ENCODE results near the gene SORBS1. TPM values are rescaled to one million over a fixed set of nuclear protein-coding genes. Genes with fewer than 3 reads are reported as not detected.

SORBS1 gene
- total and polyA plus RNA-seq, 2 donors (not counting 1 experiment from before 2014, with no cell fraction given): 0.21 to 1.5 TPM

DNA sequence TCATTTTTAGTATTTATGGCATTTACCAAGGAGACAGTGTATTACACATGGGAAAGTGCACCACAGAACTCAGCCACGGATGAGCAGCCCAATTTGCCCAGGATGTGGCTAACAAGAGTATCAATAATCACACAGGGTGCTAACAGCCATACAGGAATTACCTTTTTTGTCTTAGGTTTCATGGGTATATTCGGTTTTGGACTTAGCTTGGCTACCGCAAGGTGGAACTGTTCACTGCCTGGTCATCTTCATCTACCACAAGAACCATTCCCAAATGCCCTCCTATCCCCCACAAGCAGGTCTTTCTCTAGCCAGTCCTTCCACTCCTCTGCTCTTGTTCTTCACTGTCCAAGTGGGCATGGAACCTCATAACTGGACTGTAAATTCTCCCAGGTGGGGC, 276.4 kb downstream of the SORBS1 start:
- CTCF ChIA-PET: interaction anchor here (1.4 to 6.3 kb wide), 4 partner anchors 10 to 81 kb away, joined by 3 to 40 read pairs (median 20); no protein-coding TSS in a partner anchor
- peaks cover 55 to 61% of the 10 kb centered on the region in 2 donors for H3K4me1 ChIP-seq (ENCODE audit: control insufficient read depth in 2 of 2, insufficient read depth in 2 of 2, low read length in 2 of 2)
- H3K27ac ChIP-seq (ENCODE audit: low read length in 2 of 2): peak overlapping the region in 1 of 2 donors; percentile 40
- H3K4me2 ChIP-seq (replicated peaks; ENCODE audit: low read depth, low read length, poor library complexity, severe bottlenecking): peak overlapping the region; percentile 27
- Mint-ChIP-seq H3K27me3 (no peaks in the 10 kb centered on the region), H3K27ac (peak overlapping the region; percentile 17), H3K4me3 (no peak overlapping the region), H3K9me3 (ENCODE audit: insufficient read depth) (no peaks in the 10 kb centered on the region), H3K4me1 (peaks cover 80% of the 10 kb centered on the region)
- ATAC-seq (ENCODE audit: low read depth): no peak
- no peaks in the 10 kb centered on the region for H3K9me3 ChIP-seq (ENCODE audit: control extremely low read depth in 1 of 3, control insufficient read depth in 2 of 3, insufficient read depth in 1 of 3, low read length in 2 of 3)
- no peak overlapping the region for H3K9ac ChIP-seq (ENCODE audit: low read length)
- POLR2A ChIA-PET: no interaction called here
- H3K4me3 ChIP-seq (ENCODE audit: control extremely low read depth in 1 of 5, extremely low read depth in 1 of 5, insufficient read depth in 1 of 5, low read depth in 2 of 5, low read length in 4 of 5): no peak overlapping the region
- H4K20me1 ChIP-seq (ENCODE audit: control insufficient read depth, insufficient read depth, low read length, poor library complexity, severe bottlenecking): peaks cover 49% of the 10 kb centered on the region
- TF ChIP-seq EZH2 (IDR thresholded peaks at IDR 0.05; ENCODE audit: borderline replicate concordance, insufficient read depth, low read depth, low read length, poor library complexity, severe bottlenecking): no peak
- no peak for TF ChIP-seq CTCF (IDR thresholded peaks at IDR 0.05)
- 89% methylated on average over 3 of the region's 3 CpGs for WGBS (ENCODE audit: insufficient coverage)
- H3K27me3 ChIP-seq (replicated peaks in 1 of 4; ENCODE audit: control extremely low read depth in 1 of 4, control insufficient read depth in 3 of 4, insufficient read depth in 4 of 4, low read length in 3 of 4): no peaks in the 10 kb centered on the region
- no peak overlapping the region for H2AFZ ChIP-seq (ENCODE audit: insufficient read depth, low read depth, low read length, poor library complexity, severe bottlenecking)
- intact Hi-C loops (cut with micrococcal nuclease): no loop called here
- H3K79me2 ChIP-seq (ENCODE audit: control insufficient read depth, insufficient read depth, low read length): peaks cover 100% of the 10 kb centered on the region
- peaks cover 0 to 11% of the 10 kb centered on the region in 2 experiments for H3K36me3 ChIP-seq (replicated peaks in 1 of 2; ENCODE audit: control extremely low read depth in 1 of 2, control insufficient read depth in 1 of 2, extremely low read depth in 1 of 2, insufficient read depth in 2 of 2, low read length in 1 of 2)
- DNase-seq: no peak

GRCh38 chr10:95282107-95282506, 279.1 kb downstream of the SORBS1 start:
- H2AFZ ChIP-seq (ENCODE audit: insufficient read depth, low read depth, low read length, poor library complexity, severe bottlenecking): no peak overlapping the region
- H4K20me1 ChIP-seq (ENCODE audit: control insufficient read depth, insufficient read depth, low read length, poor library complexity, severe bottlenecking): peaks cover 51% of the 10 kb centered on the region
- no peak overlapping the region for H3K27ac ChIP-seq (ENCODE audit: low read length in 2 of 2)
- intact Hi-C loops (cut with micrococcal nuclease): no loop called here
- TF ChIP-seq EZH2 (IDR thresholded peaks at IDR 0.05; ENCODE audit: borderline replicate concordance, insufficient read depth, low read depth, low read length, poor library complexity, severe bottlenecking): no peak
- TF ChIP-seq CTCF (IDR thresholded peaks at IDR 0.05): no peak
- WGBS (ENCODE audit: insufficient coverage): 100% methylated on average over 3 of the region's 3 CpGs
- Mint-ChIP-seq H3K27me3 (no peaks in the 10 kb centered on the region), H3K9me3 (ENCODE audit: insufficient read depth) (no peaks in the 10 kb centered on the region), H3K27ac (no peak overlapping the region), H3K4me3 (no peak overlapping the region), H3K4me1 (peaks cover 81% of the 10 kb centered on the region)
- DNase-seq (no peak), ATAC-seq (ENCODE audit: low read depth) (no peak)
- no peak overlapping the region for H3K4me2 ChIP-seq (replicated peaks; ENCODE audit: low read depth, low read length, poor library complexity, severe bottlenecking)
- no peaks in the 10 kb centered on the region for H3K9me3 ChIP-seq (ENCODE audit: control extremely low read depth in 1 of 3, control insufficient read depth in 2 of 3, insufficient read depth in 1 of 3, low read length in 2 of 3)
- ChIA-PET CTCF (interaction anchor here (1.7 to 3.3 kb wide), 2 partner anchors 35 to 80 kb away, joined by 9 to 15 read pairs; no protein-coding TSS in a partner anchor), POLR2A (no interaction called here)
- H3K79me2 ChIP-seq (ENCODE audit: control insufficient read depth, insufficient read depth, low read length): peaks cover 99% of the 10 kb centered on the region
- H3K36me3 ChIP-seq (replicated peaks in 1 of 2; ENCODE audit: control extremely low read depth in 1 of 2, control insufficient read depth in 1 of 2, extremely low read depth in 1 of 2, insufficient read depth in 2 of 2, low read length in 1 of 2): peaks cover 0 to 11% of the 10 kb centered on the region in 2 experiments
- no peak overlapping the region for H3K9ac ChIP-seq (ENCODE audit: low read length)
- no peak overlapping the region for H3K4me3 ChIP-seq (ENCODE audit: control extremely low read depth in 1 of 5, extremely low read depth in 1 of 5, insufficient read depth in 1 of 5, low read depth in 2 of 5, low read length in 4 of 5)
- H3K27me3 ChIP-seq (replicated peaks in 1 of 4; ENCODE audit: control extremely low read depth in 1 of 4, control insufficient read depth in 3 of 4, insufficient read depth in 4 of 4, low read length in 3 of 4): no peaks in the 10 kb centered on the region
- H3K4me1 ChIP-seq (ENCODE audit: control insufficient read depth in 2 of 2, insufficient read depth in 2 of 2, low read length in 2 of 2): peaks cover 49 to 59% of the 10 kb centered on the region in 2 donors
